ENCODE results near the gene ALX3.
"Not testable (repeated sequence)": the region's sequence is repeated elsewhere in the genome, so short reads cannot be mapped to it uniquely, and the experiment has no call there.

ALX3 gene

GRCh38 chr1:110047463-110047862 is 23.0 kb downstream of the ALX3 start:
- DNase-seq (ENCODE audit: low read depth in 2 of 2), result no peak

- DNase-seq (ENCODE audit: low read depth in 2 of 2), result no peak
Measured at GRCh38 chr1:110043016-110043415, 27.5 kb downstream of the ALX3 start.

GRCh38 chr1:110040548-110040947 is 29.9 kb downstream of the ALX3 start:
- DNase-seq (ENCODE audit: low read depth in 2 of 2), result no peak

GRCh38 chr1:110039641-110040040 is 30.8 kb downstream of the ALX3 start:
- no peak for DNase-seq (ENCODE audit: low read depth in 2 of 2)

GRCh38 chr1:110038271-110038670 is 32.2 kb downstream of the ALX3 start:
- no peak for DNase-seq (ENCODE audit: low read depth in 2 of 2)

- no peak for DNase-seq (ENCODE audit: low read depth in 2 of 2)
Measured at GRCh38 chr1:110035236-110035752, 35.2 kb downstream of the ALX3 start.

- peak; percentile 77 to 82 for DNase-seq (ENCODE audit: low read depth in 2 of 2)
Measured at GRCh38 chr1:110034451-110035235, 35.8 kb downstream of the ALX3 start, which contains the start of gene STRIP1. Gene STRIP1, plus strand, starts transcription at chr1:110034624. Its CDS starts 14 bp downstream, at chr1:110034638.

GRCh38 chr1:110034040-110034450 is 36.4 kb downstream of the ALX3 start:
- no peak for DNase-seq (ENCODE audit: low read depth in 2 of 2)

GRCh38 chr1:110033421-110033820 is 37.1 kb downstream of the ALX3 start:
- DNase-seq (ENCODE audit: low read depth in 2 of 2), result no peak

- no peak for DNase-seq (ENCODE audit: low read depth in 2 of 2)
Measured at GRCh38 chr1:110032327-110032726, 38.1 kb downstream of the ALX3 start.

GRCh38 chr1:110030687-110031086 is 39.8 kb downstream of the ALX3 start:
- not testable (repeated sequence) for DNase-seq (ENCODE audit: low read depth in 2 of 2)

- DNase-seq (ENCODE audit: low read depth in 2 of 2), result no peak
Measured at GRCh38 chr1:110024613-110025012, 45.9 kb downstream of the ALX3 start.

- no peak for DNase-seq (ENCODE audit: low read depth in 2 of 2)
Measured at GRCh38 chr1:110021285-110021684, 49.2 kb downstream of the ALX3 start.

GRCh38 chr1:110019770-110020169 is 50.7 kb downstream of the ALX3 start:
- DNase-seq (ENCODE audit: low read depth in 2 of 2), result no peak

GRCh38 chr1:110018396-110018795 is 52.1 kb downstream of the ALX3 start:
- no peak for DNase-seq (ENCODE audit: low read depth in 2 of 2)

- DNase-seq (ENCODE audit: low read depth in 2 of 2), result no peak
Measured at GRCh38 chr1:110017792-110018191, 52.7 kb downstream of the ALX3 start.

- no peak for DNase-seq (ENCODE audit: low read depth in 2 of 2)
Measured at GRCh38 chr1:110012100-110012780, 58.2 kb downstream of the ALX3 start.

GRCh38 chr1:110011527-110012041 is 58.9 kb downstream of the ALX3 start:
- DNase-seq (ENCODE audit: low read depth in 2 of 2), result no peak

Measured in stimulated activated CD8-positive, alpha-beta memory T cell treated with anti-CD3 and anti-CD28 coated beads, Interleukin-7, amount 100 ng/mL, for 1 hour (primary cell).